GM06990 (cell line): ENCODE data around the gene CTSV.
"Not testable (repeated sequence)": the region's sequence is repeated elsewhere in the genome, so short reads cannot be mapped to it uniquely, and the experiment has no call there.

Experiments
- DNase-seq: peaks from one replicate; pipeline ENCODE4 v3.0.0-alpha.2; 2011; ENCODE audit not compliant: insufficient read length; ENCODE audit errors: extremely low read depth
- H3K27me3 ChIP-seq: replicated peaks from 2 replicates; pipeline ENCODE4 v1.6.0; 2011; ENCODE audit warnings: low read length; ENCODE audit not compliant: control insufficient read depth, insufficient read depth
- H3K36me3 ChIP-seq: 2 replicates; pipeline ENCODE4 v1.5.1; 2011; ENCODE audit warnings: low read length; ENCODE audit not compliant: control insufficient read depth, insufficient read depth
- H3K4me3 ChIP-seq: replicated peaks from 2 replicates; pipeline ENCODE4 v1.5.1; 2011; ENCODE audit warnings: low read depth, mild to moderate bottlenecking, control low read depth, low read length
- CTCF ChIP-seq: IDR thresholded peaks from 2 replicates; pipeline ENCODE4 v1.5.1; 2011; ENCODE audit warnings: low read length, control low read depth, mild to moderate bottlenecking, inconsistent platforms; ENCODE audit not compliant: insufficient read depth, poor library complexity, severe bottlenecking

Gene CTSV

GRCh38 chr9:97076238-97076637 is 37.3 kb upstream of the CTSV start:
- no peak for DNase-seq
- Histone ChIP-seq H3K4me3 (no peak overlapping the region), H3K27me3 (no peaks in the 10 kb centered on the region; the same call in none of the 2 replicates), H3K36me3 (no peaks in the 10 kb centered on the region)
- no peak for TF ChIP-seq CTCF

- no peak overlapping the region for H3K4me3 ChIP-seq
- H3K27me3 ChIP-seq = no peaks in the 10 kb centered on the region; the same call in none of the 2 replicates
- DNase-seq = no peak
- no peaks in the 10 kb centered on the region for H3K36me3 ChIP-seq
- TF ChIP-seq CTCF = no peak
Measured at GRCh38 chr9:97075289-97075985, 36.5 kb upstream of the CTSV start.

GRCh38 chr9:97073506-97073905 is 34.6 kb upstream of the CTSV start:
- Histone ChIP-seq H3K27me3 (no peaks in the 10 kb centered on the region; the same call in none of the 2 replicates), H3K36me3 (no peaks in the 10 kb centered on the region), H3K4me3 (no peak overlapping the region)
- TF ChIP-seq CTCF = no peak
- DNase-seq = no peak

GRCh38 chr9:97072285-97072776 is 33.4 kb upstream of the CTSV start:
- no peak for TF ChIP-seq CTCF
- Histone ChIP-seq H3K27me3 (no peaks in the 10 kb centered on the region; the same call in none of the 2 replicates), H3K36me3 (no peaks in the 10 kb centered on the region), H3K4me3 (no peak overlapping the region)
- DNase-seq = no peak

GRCh38 chr9:97070325-97070724 is 31.4 kb upstream of the CTSV start:
- H3K4me3 ChIP-seq, DNase-seq, H3K36me3 ChIP-seq, H3K27me3 ChIP-seq: not testable (repeated sequence)

- no peaks in the 10 kb centered on the region; the same call in none of the 2 replicates for H3K27me3 ChIP-seq
- TF ChIP-seq CTCF = no peak
- no peak overlapping the region for H3K4me3 ChIP-seq
- no peaks in the 10 kb centered on the region for H3K36me3 ChIP-seq
- DNase-seq = no peak
Measured at GRCh38 chr9:97067490-97067889, 28.5 kb upstream of the CTSV start.
